HG03025 (cell line): ENCODE results near the gene ZNF79.

ENCODE experiments used
- ATAC-seq: cut with Tn5 transposase; IDR thresholded peaks from one replicate; pipeline ENCODE4 v1.9.1; 2021; ENCODE audit warnings: mild to moderate bottlenecking, moderate library complexity; ENCODE audit not compliant: unreplicated experiment, low FRiP score

ZNF79 gene

GRCh38 chr9:127423934-127424675 lies at the start of gene ZNF79:
Gene ZNF79 (plus strand): TSS chr9:127424382. CDS start chr9:127424788, 406 bp downstream.
- ATAC-seq: peak; percentile 81

- ATAC-seq: no peak
Observed at GRCh38 chr9:127380479-127380878, 43.7 kb upstream of the ZNF79 start.

- ATAC-seq: no peak
Observed at GRCh38 chr9:127382541-127382940, 41.6 kb upstream of the ZNF79 start.

- no peak for ATAC-seq
Observed at GRCh38 chr9:127384016-127384730, 40.0 kb upstream of the ZNF79 start.

GRCh38 chr9:127384901-127385300 lies 39.3 kb upstream of the ZNF79 start:
- ATAC-seq: no peak

- no peak for ATAC-seq
Observed at GRCh38 chr9:127386249-127386648, 37.9 kb upstream of the ZNF79 start.

GRCh38 chr9:127386981-127387380 lies 37.2 kb upstream of the ZNF79 start:
- ATAC-seq: no peak

- ATAC-seq: no peak
Observed at GRCh38 chr9:127388037-127388855, 35.9 kb upstream of the ZNF79 start.

- no peak for ATAC-seq
Observed at GRCh38 chr9:127388856-127389238, 35.3 kb upstream of the ZNF79 start.

- no peak for ATAC-seq
Observed at GRCh38 chr9:127389381-127390247, 34.6 kb upstream of the ZNF79 start.

GRCh38 chr9:127390248-127390545 lies 34.0 kb upstream of the ZNF79 start:
- ATAC-seq: no peak

GRCh38 chr9:127390563-127390962 lies 33.6 kb upstream of the ZNF79 start:
- no peak for ATAC-seq

GRCh38 chr9:127392166-127392565 lies 32.0 kb upstream of the ZNF79 start:
- ATAC-seq: no peak

- no peak for ATAC-seq
Observed at GRCh38 chr9:127392976-127393375, 31.2 kb upstream of the ZNF79 start.

- no peak for ATAC-seq
Observed at GRCh38 chr9:127393645-127394044, 30.5 kb upstream of the ZNF79 start.

GRCh38 chr9:127395497-127396252 lies 28.5 kb upstream of the ZNF79 start:
- ATAC-seq: no peak

- ATAC-seq: no peak
Observed at GRCh38 chr9:127396253-127396807, 27.9 kb upstream of the ZNF79 start.

- peak; percentile 94 for ATAC-seq
Observed at GRCh38 chr9:127396808-127397645, 27.2 kb upstream of the ZNF79 start, which contains the start of gene SLC2A8. Gene SLC2A8 (plus strand): TSS chr9:127397169. CDS start chr9:127397231, 62 bp downstream.
